Measurements from ENCODE around the gene HDAC4.

DNA sequence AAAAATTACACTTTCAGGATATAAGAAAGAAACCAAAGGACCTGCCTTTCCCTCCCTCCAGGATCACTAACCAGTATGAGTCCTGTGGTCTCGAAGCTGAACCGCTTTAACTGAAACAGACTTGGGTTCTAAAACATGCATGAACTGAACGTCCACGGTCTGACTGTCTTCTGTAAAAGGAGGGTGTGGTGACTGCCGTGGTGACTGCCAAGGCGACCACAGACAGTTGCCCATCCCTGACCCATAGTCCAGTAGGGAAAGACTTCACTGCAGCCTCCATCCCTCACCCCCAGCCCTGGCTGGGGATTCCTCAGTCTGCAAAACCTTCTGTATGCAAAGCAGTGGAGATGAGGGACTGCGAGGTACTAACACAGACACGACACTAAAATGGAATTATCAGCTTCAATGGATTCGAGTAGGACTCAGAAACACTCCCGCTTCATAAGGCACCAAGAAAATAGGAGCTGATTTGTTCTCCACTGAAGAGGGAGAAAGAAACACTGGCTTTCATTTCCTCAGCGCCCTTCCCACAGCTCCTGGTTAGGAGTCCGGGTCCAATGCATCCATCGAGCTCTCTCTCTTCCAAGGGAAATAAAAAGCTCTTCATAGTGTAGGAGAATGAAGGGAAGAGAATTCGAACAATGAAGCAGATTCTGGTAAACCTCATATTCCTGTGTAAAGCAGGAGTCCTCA lies 197.2 kb downstream of the HDAC4 start:
- TF ChIP-seq, protein P1, sequence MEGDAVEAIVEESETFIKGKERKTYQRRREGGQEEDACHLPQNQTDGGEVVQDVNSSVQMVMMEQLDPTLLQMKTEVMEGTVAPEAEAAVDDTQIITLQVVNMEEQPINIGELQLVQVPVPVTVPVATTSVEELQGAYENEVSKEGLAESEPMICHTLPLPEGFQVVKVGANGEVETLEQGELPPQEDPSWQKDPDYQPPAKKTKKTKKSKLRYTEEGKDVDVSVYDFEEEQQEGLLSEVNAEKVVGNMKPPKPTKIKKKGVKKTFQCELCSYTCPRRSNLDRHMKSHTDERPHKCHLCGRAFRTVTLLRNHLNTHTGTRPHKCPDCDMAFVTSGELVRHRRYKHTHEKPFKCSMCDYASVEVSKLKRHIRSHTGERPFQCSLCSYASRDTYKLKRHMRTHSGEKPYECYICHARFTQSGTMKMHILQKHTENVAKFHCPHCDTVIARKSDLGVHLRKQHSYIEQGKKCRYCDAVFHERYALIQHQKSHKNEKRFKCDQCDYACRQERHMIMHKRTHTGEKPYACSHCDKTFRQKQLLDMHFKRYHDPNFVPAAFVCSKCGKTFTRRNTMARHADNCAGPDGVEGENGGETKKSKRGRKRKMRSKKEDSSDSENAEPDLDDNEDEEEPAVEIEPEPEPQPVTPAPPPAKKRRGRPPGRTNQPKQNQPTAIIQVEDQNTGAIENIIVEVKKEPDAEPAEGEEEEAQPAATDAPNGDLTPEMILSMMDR (IDR thresholded peaks at IDR 0.05; ENCODE audit: insufficient read depth, low read length): no peak
- no peak for TF ChIP-seq POLR2AphosphoS5 (IDR thresholded peaks at IDR 0.05; ENCODE audit: low read depth)
- TF ChIP-seq, protein P2, sequence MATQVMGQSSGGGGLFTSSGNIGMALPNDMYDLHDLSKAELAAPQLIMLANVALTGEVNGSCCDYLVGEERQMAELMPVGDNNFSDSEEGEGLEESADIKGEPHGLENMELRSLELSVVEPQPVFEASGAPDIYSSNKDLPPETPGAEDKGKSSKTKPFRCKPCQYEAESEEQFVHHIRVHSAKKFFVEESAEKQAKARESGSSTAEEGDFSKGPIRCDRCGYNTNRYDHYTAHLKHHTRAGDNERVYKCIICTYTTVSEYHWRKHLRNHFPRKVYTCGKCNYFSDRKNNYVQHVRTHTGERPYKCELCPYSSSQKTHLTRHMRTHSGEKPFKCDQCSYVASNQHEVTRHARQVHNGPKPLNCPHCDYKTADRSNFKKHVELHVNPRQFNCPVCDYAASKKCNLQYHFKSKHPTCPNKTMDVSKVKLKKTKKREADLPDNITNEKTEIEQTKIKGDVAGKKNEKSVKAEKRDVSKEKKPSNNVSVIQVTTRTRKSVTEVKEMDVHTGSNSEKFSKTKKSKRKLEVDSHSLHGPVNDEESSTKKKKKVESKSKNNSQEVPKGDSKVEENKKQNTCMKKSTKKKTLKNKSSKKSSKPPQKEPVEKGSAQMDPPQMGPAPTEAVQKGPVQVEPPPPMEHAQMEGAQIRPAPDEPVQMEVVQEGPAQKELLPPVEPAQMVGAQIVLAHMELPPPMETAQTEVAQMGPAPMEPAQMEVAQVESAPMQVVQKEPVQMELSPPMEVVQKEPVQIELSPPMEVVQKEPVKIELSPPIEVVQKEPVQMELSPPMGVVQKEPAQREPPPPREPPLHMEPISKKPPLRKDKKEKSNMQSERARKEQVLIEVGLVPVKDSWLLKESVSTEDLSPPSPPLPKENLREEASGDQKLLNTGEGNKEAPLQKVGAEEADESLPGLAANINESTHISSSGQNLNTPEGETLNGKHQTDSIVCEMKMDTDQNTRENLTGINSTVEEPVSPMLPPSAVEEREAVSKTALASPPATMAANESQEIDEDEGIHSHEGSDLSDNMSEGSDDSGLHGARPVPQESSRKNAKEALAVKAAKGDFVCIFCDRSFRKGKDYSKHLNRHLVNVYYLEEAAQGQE (IDR thresholded peaks at IDR 0.05; ENCODE audit: insufficient replicate concordance, low read depth): no peak
- no peak for TF ChIP-seq GABPA (IDR thresholded peaks at IDR 0.05; ENCODE audit: low read depth)

All from HL-60 (cell line).